G401 (cell line): ENCODE results near the gene DRD4. TPM values are rescaled to one million over a fixed set of nuclear protein-coding genes. Genes with fewer than 3 reads are reported as not detected.
A peak's percentile ranks its signal among the peaks of the same experiment; 100 is the strongest.

Experiments
- DNase-seq: peaks from one replicate; pipeline ENCODE4 v3.0.0-alpha.2; 2015; ENCODE audit warnings: low spot score
- in situ Hi-C: cut with HindIII; loops from 2 replicates; pipeline ENCODE4 v1.10.0; 2016; ENCODE audit warnings: low sequenced_read_pairs, mixed read lengths
- total RNA-seq: library from RNA; depleted of rRNA; stranded (reverse); fragments of >200 nt; shearing (Covaris generic); gene quantifications from 2 replicates; pipeline ENCODE4 v1.2.3, GENCODE V29; 2014

DRD4 gene
- total RNA-seq, 1 experiment from 2014 or later: not detected

- in situ Hi-C loops: no loop called here
Measured at GRCh38 chr11:608791-609251, 28.2 kb upstream of the DRD4 start.

DNA sequence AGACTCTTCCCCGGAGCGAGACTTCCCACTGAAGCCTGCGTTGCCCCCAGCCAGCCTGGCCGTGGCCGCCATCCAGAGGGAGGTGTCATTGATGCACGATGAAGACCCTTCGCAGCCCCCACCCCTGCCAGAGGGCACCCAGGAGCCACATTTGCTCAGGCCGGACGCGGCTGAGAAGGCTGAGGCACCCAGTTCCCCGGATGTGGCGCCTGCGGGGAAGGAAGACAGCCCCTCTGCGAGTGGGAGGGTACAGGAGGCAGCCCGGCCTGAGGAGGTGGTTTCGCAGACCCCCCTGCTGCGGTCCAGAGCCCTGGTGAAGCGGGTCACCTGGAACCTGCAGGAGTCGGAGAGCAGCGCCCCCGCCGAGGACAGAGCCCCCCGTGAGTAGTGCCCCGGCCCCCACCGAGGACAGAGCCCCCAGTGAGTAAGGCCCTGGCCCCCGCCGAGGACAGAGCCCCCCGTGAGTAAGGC, 27.7 kb upstream of the DRD4 start:
- no peak for DNase-seq
- in situ Hi-C loops: no loop called here

More at GRCh38 chr11:608791-609251, 28.2 kb upstream of the DRD4 start:
- no peak for DNase-seq

DNA sequence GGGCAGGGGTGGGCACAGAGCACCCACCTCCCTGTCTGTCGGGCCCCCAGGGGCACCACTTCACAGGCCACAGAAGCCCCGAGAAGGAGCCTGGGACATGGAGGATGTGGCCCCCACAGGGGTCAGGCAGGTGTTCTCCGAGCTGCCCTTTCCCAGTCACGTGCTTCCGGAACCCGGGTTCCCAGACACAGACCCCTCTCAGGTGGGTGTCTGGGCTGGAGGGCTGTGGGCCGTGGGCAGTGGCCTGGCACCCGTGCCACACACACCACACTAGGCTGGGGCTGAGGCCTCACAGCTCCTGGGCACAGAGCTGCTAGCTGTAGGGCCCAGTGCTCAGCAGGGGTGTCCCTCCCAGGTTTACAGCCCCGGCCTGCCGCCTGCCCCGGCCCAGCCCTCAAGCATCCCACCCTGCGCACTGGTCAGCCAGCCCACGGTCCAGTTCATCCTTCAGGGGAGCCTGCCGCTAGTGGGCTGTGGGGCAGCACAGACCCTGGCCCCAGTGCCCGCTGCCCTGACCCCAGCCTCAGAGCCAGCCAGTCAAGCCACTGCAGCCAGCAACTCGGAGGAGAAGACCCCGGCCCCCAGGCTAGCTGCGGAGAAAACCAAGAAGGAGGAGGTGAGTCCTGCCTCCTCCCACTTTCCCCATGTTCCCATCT, 26.8 kb upstream of the DRD4 start:
- no peak for DNase-seq
- in situ Hi-C loops: no loop called here

DNA sequence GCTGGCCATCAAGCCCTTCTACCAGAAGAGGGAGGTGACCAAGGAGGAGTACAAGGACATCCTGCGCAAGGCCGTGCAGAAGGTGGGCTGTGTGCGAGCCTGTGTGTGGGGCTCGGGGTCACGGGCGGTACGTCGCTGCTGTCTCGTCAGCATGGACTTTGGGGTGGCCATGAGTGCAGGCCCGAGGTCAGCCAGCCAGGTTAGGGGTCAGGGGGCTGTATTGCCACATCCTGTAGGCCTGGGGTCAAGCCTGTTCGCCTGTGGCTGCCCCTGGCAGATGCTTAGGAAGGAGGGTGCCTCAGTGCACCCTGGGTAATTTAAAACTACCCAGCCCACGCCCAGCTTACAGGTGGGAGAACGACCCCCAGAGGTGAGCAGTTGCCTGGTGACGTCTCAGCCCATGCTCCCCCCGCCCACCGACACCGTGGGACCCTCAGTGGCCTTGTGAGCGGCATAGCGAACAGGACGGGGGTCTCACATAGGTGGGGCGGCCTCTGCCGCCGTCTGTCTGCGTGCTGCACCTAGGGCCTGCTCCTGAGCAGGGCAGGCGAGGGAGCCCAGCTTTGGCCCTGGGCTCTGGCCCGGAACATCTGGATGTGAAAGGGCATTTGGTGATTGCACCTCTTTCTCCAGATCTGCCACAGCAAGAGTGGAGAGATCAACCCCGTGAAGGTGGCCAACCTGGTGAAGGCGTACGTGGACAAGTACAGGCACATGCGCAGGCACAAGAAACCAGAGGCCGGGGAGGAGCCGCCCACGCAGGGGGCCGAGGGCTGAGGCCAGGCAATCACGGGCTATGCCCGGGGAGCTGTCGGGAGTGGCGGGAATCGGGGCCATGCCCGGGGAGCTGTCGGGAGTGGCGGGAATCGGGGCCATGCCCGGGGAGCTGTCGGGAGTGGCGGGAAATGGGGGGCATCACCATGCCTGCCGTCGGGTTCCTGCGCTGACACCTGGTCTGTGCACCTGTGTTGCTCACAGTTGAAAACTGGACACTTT, 25.8 kb upstream of the DRD4 start:
- no peak for DNase-seq
- in situ Hi-C loops: no loop called here

GRCh38 chr11:612201-612960, 24.7 kb upstream of the DRD4 start:
- in situ Hi-C loops: no loop called here
- no peak for DNase-seq

GRCh38 chr11:612961-613300, 24.1 kb upstream of the DRD4 start:
- in situ Hi-C loops: no loop called here
- DNase-seq: no peak

- in situ Hi-C loops: no loop called here
- DNase-seq: no peak
Measured at GRCh38 chr11:613369-613968, 23.6 kb upstream of the DRD4 start.

DNA sequence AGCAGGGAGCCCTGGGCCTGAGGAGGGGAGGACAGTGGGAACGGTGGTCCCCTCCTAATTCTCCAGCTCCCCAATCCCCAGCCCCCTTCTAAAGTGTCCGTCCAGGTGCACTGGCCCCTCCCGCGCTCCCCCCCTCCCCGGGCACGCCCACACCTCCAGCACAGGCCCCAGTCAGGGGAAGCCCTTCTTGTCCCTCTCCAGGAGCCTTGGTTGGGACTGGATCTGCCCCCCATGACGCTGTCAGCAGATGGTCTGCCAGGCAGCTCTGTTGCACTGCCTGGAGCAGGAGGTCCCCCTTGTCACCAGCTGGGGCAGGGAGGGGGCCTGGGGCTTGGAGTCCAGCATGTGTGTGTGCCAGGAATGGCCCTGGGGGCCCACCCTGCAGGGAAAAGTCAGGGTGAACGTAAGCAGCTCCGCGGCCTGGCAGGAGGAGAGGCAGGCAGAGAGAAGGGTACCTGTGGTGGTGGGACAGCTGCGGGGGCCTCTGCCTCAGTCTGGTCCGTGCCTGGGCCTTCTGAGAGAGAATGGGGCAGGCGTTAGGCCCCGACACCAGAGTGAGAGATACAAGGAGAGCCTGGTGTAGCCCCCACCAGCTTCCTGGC, 22.9 kb upstream of the DRD4 start:
- no peak for DNase-seq
- in situ Hi-C loops: no loop called here

GRCh38 chr11:614623-615503, 22.2 kb upstream of the DRD4 start:
- in situ Hi-C loops: no loop called here
- peak; percentile 71 for DNase-seq

DNA sequence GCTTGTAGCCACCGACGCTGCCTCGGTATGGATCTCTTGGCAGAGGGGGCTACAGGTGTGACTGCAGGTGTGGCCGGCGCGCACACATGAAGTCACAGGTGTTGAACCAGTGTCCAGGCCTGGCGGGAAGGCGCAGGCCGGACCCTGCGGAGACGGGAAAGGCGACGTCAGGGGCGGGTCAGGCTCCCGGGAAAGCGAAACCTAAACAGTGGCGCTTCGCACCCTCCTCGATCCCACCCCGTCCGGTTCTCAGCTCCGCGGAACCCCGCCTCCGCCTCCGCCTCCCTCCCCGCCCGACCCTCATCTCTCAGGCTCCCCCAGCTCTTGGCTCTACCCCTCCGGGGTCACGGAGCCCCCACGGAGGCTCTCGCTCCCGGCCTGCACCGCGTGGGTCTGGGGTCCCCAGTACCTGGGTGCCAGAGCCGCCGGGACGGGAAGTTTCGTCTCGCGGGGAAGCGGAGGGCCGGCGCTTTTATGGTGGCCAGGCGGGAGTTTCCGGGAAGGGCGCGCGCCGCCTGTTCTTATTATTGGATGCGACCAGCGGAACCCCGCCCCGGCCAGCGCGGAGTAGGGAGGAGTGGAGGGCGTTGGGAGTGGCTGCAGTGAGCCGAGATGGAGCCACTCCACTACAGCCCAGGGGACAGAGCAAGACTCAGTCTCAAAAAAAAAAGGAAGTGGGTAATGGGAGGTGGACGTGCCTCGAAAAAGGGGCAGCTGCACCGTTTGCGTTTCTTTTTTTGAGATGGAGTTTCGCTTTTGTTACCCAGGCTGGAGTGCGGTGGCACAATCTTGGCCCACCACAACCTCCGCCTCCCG, 21.4 kb upstream of the DRD4 start, which contains the start of gene IRF7:
Gene IRF7 (minus strand): TSS at position 447 of the 816 bp plus-strand sequence. CDS start 586 bp downstream, outside the sequence.
- in situ Hi-C loops: no loop called here
- DNase-seq: peak; percentile 85

- DNase-seq: no peak
- in situ Hi-C loops: no loop called here
Measured at GRCh38 chr11:616320-617198, 20.5 kb upstream of the DRD4 start.

GRCh38 chr11:617199-617911, 19.7 kb upstream of the DRD4 start:
- in situ Hi-C loops: no loop called here
- DNase-seq: no peak

DNA sequence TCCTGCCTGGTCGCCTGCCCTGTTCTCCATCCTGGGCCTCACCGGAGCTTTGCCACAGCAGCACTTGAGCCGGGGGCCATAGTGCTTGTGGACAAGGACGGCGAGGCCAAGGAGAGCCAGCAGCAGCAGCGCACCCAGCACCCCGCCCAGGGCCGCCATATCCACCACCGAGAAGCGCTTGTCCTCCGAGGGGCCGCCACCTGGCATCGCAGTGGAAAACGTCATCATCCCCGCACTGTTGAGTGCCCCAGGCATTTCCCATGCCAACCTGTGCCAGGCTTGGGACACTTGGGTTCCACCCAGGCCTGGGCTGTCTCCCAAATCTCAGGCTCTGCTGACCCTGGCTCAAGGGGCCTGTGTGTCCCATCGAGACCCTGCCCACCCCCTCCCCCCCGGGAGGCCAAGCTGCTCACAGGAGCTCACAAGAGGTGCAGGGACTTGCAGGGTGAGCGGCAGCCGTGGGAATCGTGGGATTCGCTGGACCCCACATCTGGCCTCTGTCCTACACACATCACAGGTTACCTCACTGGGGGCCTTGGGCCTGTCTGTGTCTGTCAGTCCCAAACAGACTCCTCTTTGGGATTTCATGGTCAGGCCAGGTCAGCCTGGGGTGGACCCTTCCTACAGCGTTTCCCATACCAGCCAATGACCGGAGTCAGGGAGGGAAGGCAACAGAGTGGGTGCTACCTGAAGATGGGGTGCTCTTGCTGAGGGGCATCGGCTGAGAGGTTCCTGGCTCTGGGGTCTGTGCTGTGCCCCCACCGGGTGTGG, 19.0 kb upstream of the DRD4 start:
- in situ Hi-C loops: no loop called here
- no peak for DNase-seq

DNA sequence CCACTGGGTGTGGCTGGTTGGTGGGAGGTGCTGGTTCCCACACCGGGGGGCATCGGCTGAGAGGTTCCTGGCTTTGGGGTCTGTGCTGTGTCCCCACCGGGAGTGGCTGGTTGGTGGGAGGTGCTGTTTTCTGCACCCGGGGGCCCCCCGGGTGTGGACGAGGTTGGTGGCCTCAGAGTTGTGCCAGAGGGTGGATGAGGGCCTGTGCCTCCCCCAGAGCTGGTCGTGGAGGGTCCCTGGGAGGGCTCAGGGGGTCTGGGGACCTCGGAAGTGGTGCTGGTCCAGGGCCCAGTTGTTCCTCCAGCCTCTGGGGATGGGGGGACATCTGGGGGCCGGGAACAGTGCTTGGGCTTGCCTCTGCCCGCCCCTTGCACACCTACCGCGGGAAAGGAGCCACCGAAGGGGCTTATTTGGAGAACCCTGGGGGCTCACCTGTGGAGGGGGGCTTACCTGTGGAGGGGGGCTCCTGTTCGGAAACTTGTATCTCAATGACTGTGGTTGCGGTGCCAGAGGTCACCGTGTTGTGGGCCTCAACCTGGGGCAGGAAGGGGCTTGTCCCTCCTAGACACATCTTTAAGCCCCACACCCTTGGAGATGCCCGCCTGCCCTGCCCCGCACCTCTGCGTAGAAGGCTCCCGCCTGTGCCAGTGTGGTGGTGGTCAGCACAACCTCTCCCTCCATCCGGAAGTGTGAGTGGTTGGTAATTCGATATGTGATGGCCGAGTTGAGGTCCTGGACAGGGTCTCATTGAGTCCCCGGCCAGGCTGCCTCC, 18.0 kb upstream of the DRD4 start:
- in situ Hi-C loops: no loop called here
- DNase-seq: no peak
